Smooth muscle cell (in vitro differentiated cells): ENCODE measurements around the gene FOXQ1. TPM values are rescaled to one million over a fixed set of nuclear protein-coding genes. Genes with fewer than 3 reads are reported as not detected.

Source experiments
- DNase-seq: peaks from one replicate; lab custom pipeline; 2025; ENCODE audit not compliant: unreplicated experiment; lab: John Stamatoyannopoulos, UW
- H2AFZ ChIP-seq: fragments of 200-600 bp; sonication (generic); 2 replicates; pipeline ENCODE4 v1.6.0; 2016; ENCODE audit warnings: antibody characterized with exemption, low read depth, mild to moderate bottlenecking
- H3F3A ChIP-seq: fragments of 200-600 bp; sonication (generic); 2 replicates; pipeline ENCODE4 v1.6.0; 2017; ENCODE audit warnings: antibody characterized with exemption, low read depth
- H3K27ac ChIP-seq: fragments of 200-600 bp; sonication (generic); 2 replicates; pipeline ENCODE4 v1.5.1; 2016; ENCODE audit warnings: low read depth, mild to moderate bottlenecking
- H3K27me3 ChIP-seq: fragments of 200-600 bp; sonication (generic); 2 replicates; pipeline ENCODE4 v1.6.1; 2016; ENCODE audit warnings: low read depth, mild to moderate bottlenecking
- H3K36me3 ChIP-seq: fragments of 200-600 bp; sonication (generic); 2 replicates; pipeline ENCODE4 v1.5.1; 2016; ENCODE audit warnings: low read depth
- H3K4me1 ChIP-seq: fragments of 200-600 bp; sonication (generic); 2 replicates; pipeline ENCODE4 v1.5.1; 2016; ENCODE audit warnings: low read depth
- H3K4me2 ChIP-seq: fragments of 200-600 bp; sonication (generic); 2 replicates; pipeline ENCODE4 v1.6.0; 2016; ENCODE audit warnings: mild to moderate bottlenecking
- H3K4me3 ChIP-seq: fragments of 200-600 bp; sonication (generic); 2 replicates; pipeline ENCODE4 v1.5.1; 2016; ENCODE audit warnings: mild to moderate bottlenecking
- H3K79me2 ChIP-seq: fragments of 200-600 bp; sonication (generic); 2 replicates; pipeline ENCODE4 v1.6.0; 2016; ENCODE audit warnings: low read depth, mild to moderate bottlenecking
- H3K9ac ChIP-seq: fragments of 200-600 bp; sonication (generic); 2 replicates; pipeline ENCODE4 v1.6.0; 2016; ENCODE audit warnings: low read depth
- H3K9me3 ChIP-seq: fragments of 200-600 bp; sonication (generic); replicated peaks from 2 replicates; pipeline ENCODE4 v1.5.1; 2016; ENCODE audit warnings: low read depth
- H4K20me1 ChIP-seq: fragments of 200-600 bp; sonication (generic); 2 replicates; pipeline ENCODE4 v1.6.0; 2016; ENCODE audit warnings: low read depth
- WGBS: methylation state at CpG from one replicate; pipeline ENCODE4 v1.1.7; 2016; ENCODE audit warnings: low lambda C conversion rate; 5-methylcytosine and 5-hydroxymethylcytosine counted together
- polyA plus RNA-seq: library from polyadenylated mRNA; unstranded; fragments of >200 nt; fragmentation: Nextera tagmentation; extraction: Ambion mirVana; gene quantifications from 2 replicates; pipeline ENCODE4 v1.2.1, GENCODE V29; 2016
- total RNA-seq: library from RNA; depleted of rRNA; stranded (reverse); fragments of >200 nt; gene quantifications from 2 replicates; pipeline ENCODE4 v1.2.3, GENCODE V29; 2014
- TF ChIP-seq, protein P1 (sequence below): fragments of 200-600 bp; sonication (generic); IDR thresholded peaks from 2 replicates; pipeline ENCODE4 v1.5.1; 2017; ENCODE audit warnings: borderline replicate concordance, mild to moderate bottlenecking, antibody characterized with exemption; ENCODE audit not compliant: insufficient read depth, poor library complexity, severe bottlenecking

Gene FOXQ1
- total and polyA plus RNA-seq, 2 experiments from 2014 or later: 6.6 to 10.0 TPM

- Histone ChIP-seq H3K9me3 (no peaks in the 10 kb centered on the region), H3K79me2 (no peaks in the 10 kb centered on the region), H3K27me3 (no peaks in the 10 kb centered on the region), H3K9ac (peak overlapping the region; percentile 61), H2AFZ (no peak overlapping the region), H3K4me2 (peak overlapping the region; percentile 35), H3K4me3 (no peak overlapping the region), H3F3A (peaks cover 5% of the 10 kb centered on the region), H3K4me1 (peaks cover 4% of the 10 kb centered on the region), H4K20me1 (no peaks in the 10 kb centered on the region), H3K27ac (peak overlapping the region; percentile 82), H3K36me3 (no peaks in the 10 kb centered on the region)
- no peak for DNase-seq
- TF ChIP-seq, protein P1, sequence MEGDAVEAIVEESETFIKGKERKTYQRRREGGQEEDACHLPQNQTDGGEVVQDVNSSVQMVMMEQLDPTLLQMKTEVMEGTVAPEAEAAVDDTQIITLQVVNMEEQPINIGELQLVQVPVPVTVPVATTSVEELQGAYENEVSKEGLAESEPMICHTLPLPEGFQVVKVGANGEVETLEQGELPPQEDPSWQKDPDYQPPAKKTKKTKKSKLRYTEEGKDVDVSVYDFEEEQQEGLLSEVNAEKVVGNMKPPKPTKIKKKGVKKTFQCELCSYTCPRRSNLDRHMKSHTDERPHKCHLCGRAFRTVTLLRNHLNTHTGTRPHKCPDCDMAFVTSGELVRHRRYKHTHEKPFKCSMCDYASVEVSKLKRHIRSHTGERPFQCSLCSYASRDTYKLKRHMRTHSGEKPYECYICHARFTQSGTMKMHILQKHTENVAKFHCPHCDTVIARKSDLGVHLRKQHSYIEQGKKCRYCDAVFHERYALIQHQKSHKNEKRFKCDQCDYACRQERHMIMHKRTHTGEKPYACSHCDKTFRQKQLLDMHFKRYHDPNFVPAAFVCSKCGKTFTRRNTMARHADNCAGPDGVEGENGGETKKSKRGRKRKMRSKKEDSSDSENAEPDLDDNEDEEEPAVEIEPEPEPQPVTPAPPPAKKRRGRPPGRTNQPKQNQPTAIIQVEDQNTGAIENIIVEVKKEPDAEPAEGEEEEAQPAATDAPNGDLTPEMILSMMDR: no peak
- 29% methylated on average over 8 of the region's 8 CpGs for WGBS
These were observed 44.7 kb upstream of the FOXQ1 start for GRCh38 chr6:1267057-1267732.

- no peaks in the 10 kb centered on the region for H3K36me3 ChIP-seq
- no peak for DNase-seq
- H3K79me2 ChIP-seq: no peaks in the 10 kb centered on the region
- no peak overlapping the region for H3K4me3 ChIP-seq
- H3F3A ChIP-seq: peaks cover 5% of the 10 kb centered on the region
- TF ChIP-seq, protein P1: no peak
- peak overlapping the region; percentile 82 for H3K27ac ChIP-seq
- peak overlapping the region; percentile 35 for H3K4me2 ChIP-seq
- no peaks in the 10 kb centered on the region for H4K20me1 ChIP-seq
- 87% methylated on average over 18 of the region's 18 CpGs for WGBS
- no peaks in the 10 kb centered on the region for H3K9me3 ChIP-seq
- no peak overlapping the region for H2AFZ ChIP-seq
- peak overlapping the region; percentile 61 for H3K9ac ChIP-seq
- peaks cover 4% of the 10 kb centered on the region for H3K4me1 ChIP-seq
- no peaks in the 10 kb centered on the region for H3K27me3 ChIP-seq
These were observed 43.8 kb upstream of the FOXQ1 start for GRCh38 chr6:1267790-1268762.

GRCh38 chr6:1271071-1271763 lies 40.7 kb upstream of the FOXQ1 start:
- H3K4me1 ChIP-seq: peaks cover 4% of the 10 kb centered on the region
- H4K20me1 ChIP-seq: no peaks in the 10 kb centered on the region
- no peak overlapping the region for H3K4me3 ChIP-seq
- DNase-seq: no peak
- H3K27me3 ChIP-seq: no peaks in the 10 kb centered on the region
- no peak overlapping the region for H3K4me2 ChIP-seq
- TF ChIP-seq, protein P1: no peak
- no peaks in the 10 kb centered on the region for H3K79me2 ChIP-seq
- H2AFZ ChIP-seq: no peak overlapping the region
- H3K36me3 ChIP-seq: no peaks in the 10 kb centered on the region
- no peak overlapping the region for H3K27ac ChIP-seq
- no peaks in the 10 kb centered on the region for H3K9me3 ChIP-seq
- no peak overlapping the region for H3K9ac ChIP-seq
- H3F3A ChIP-seq: no peaks in the 10 kb centered on the region
- 93% methylated on average over 11 of the region's 11 CpGs for WGBS
